22Rv1 (cell line): ENCODE measurements around the gene FRRS1.
"Not testable (repeated sequence)": the region's sequence is repeated elsewhere in the genome, so short reads cannot be mapped to it uniquely, and the experiment has no call there.

Experiments used
- H3K27ac ChIP-seq: fragments of 450-650 bp; 2 replicates; pipeline ENCODE4 v1.5.1; 2017
- CTCF ChIP-seq: fragments of 450-650 bp; IDR thresholded peaks from 2 replicates; pipeline ENCODE4 v1.5.1; 2017; ENCODE audit warnings: mild to moderate bottlenecking
- ZFX ChIP-seq: fragments of 450-650 bp; IDR thresholded peaks from 2 replicates; pipeline ENCODE4 v1.6.1; 2017; ENCODE audit warnings: antibody characterized with exemption, borderline replicate concordance

Gene FRRS1

DNA sequence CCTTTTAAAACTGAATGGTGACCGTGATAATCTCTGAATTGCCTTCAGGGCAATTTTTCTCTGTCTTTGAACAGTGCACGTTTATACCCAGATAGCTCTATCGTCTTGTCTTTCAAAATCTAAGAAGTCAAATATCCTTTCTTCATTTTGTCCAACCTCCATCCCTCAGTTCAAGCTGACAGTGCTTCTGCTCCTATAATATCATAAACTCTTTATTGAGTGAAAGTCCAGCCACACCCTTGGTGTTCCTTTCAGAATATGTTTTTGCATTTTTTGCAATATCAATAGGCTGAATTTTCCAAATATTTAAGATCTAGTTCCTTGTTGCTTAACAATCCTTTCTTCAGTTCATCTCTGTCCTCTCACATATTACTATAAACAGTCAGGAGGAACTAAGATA lies 35.1 kb upstream of the FRRS1 start:
- H3K27ac ChIP-seq: no peak overlapping the region
- TF ChIP-seq ZFX (no peak), CTCF (no peak)

DNA sequence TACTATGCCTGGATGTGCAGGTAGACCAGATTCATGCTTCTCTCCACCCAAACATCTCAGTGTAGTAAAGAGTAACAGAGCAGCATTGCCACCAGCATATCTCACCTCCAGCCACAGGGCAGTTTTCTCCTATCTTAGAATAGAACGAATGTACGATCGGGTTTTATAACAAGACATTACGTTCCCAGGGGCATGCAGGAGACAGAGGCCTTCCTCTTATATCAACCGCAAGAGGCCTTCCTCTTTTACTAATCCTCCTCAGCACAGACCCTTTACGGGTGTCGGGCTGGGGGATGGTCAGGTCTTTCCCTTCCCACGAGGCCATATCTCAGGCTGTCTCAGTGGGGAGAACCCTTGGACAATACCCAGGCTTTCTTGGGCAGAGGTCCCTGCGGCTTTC lies 27.4 kb upstream of the FRRS1 start:
- not testable (repeated sequence) for H3K27ac ChIP-seq

DNA sequence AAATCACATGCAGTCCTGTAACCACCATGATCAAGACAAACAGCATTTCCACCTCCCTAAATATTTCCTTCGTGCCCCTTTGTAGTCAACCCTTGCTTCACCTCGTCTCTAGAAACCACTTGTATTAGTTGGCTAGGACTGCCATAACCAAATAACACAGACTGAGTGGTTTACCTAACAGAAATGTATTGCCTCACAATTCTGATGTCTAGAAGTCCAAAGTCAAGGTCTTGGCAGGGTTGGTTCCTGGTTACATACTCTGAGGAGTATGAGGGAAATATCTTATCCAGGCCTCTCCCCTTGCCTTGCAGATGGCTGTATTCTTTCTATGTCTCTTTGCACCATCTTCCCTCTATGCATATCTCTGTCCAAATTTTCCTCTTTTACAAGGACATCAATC lies 23.3 kb upstream of the FRRS1 start:
- no peak overlapping the region for H3K27ac ChIP-seq
- TF ChIP-seq ZFX (no peak), CTCF (no peak)

DNA sequence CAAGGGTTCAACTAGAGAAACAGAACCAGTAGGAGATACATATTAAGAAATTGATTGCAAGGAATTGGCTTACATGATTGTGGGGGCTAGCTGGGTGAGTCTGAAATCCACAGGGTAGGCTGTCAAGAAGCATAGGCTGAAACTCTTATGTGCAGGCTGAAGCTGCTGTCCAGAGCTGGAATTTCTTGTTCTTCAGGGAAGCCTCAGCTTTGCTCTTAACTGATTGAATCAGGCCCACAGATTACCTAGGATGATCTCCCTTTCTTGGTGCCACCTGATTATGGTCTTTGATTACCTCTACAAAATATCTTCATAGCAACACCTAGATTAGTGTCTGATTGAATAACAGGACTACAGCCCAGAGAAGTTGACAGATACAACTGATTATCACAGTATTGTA lies 22.5 kb upstream of the FRRS1 start:
- no peak overlapping the region for H3K27ac ChIP-seq
- TF ChIP-seq CTCF (no peak), ZFX (no peak)

GRCh38 chr1:99786751-99787501 lies 20.5 kb upstream of the FRRS1 start:
- no peak for TF ChIP-seq CTCF
- no peak for TF ChIP-seq ZFX
- H3K27ac ChIP-seq: no peak overlapping the region

GRCh38 chr1:99784809-99785255 lies 18.4 kb upstream of the FRRS1 start:
- no peak overlapping the region for H3K27ac ChIP-seq
- TF ChIP-seq ZFX (no peak), CTCF (no peak)

DNA sequence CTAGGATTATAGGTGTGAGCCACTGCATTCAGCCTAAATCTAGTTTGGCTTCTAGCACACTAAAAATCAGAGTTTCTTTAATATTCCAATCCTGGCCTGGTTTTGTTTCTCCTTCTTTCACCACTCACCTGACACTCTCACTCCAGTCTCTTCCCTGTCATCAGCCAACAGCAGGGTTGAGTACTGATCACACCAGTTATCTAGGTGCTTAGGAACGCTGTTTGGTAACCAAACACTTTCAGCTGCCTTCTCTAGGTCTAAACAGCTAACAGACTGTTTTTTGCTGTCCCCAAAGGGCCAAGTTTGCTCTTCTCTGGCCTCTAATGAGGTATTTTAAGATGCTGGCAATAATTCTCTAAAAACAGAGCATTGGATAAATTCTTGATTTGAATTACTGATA lies 17.7 kb upstream of the FRRS1 start:
- H3K27ac ChIP-seq: no peak overlapping the region
- TF ChIP-seq ZFX (no peak), CTCF (no peak)

- TF ChIP-seq ZFX (no peak), CTCF (no peak)
Observed at GRCh38 chr1:99782920-99783319, 16.5 kb upstream of the FRRS1 start.

More at GRCh38 chr1:99782920-99783319, 16.5 kb upstream of the FRRS1 start:
- H3K27ac ChIP-seq: no peak overlapping the region
